Uterus (tissue), 4 donors: ENCODE results near the gene RNF144A. TPM values are rescaled to one million over a fixed set of nuclear protein-coding genes. Genes with fewer than 3 reads are reported as not detected.
"Not testable (repeated sequence)": the region's sequence is repeated elsewhere in the genome, so short reads cannot be mapped to it uniquely, and the experiment has no call there.

Experiments
- DNase-seq, 2 donors: peaks; one replicate each; pipeline ENCODE4 v3.0.0-alpha.2; 2019 to 2020
- H3K27ac ChIP-seq, 2 donors: fragments of 200-600 bp; sonication (generic); 1 replicate in 1 of 2; 2 replicates in 1 of 2; pipeline ENCODE4 v1.5.1; 2016 to 2018
- H3K27me3 ChIP-seq, 2 donors: fragments of 200-600 bp; sonication (generic); one replicate each; pipeline ENCODE4 v1.5.1; 2018 to 2019; ENCODE audit warnings: control low read depth in 1 of 2
- H3K36me3 ChIP-seq, 2 donors: fragments of 200-600 bp; sonication (generic); one replicate each; pipeline ENCODE4 v1.5.1; 2019; ENCODE audit warnings: control low read depth in 1 of 2
- H3K4me1 ChIP-seq, 2 donors: fragments of 200-600 bp; sonication (generic); one replicate each; pipeline ENCODE4 v1.5.1; 2018 to 2019; ENCODE audit warnings: control low read depth in 1 of 2
- H3K4me3 ChIP-seq, 2 donors: fragments of 200-600 bp; sonication (generic); 1 replicate in 1 of 2; 2 replicates in 1 of 2; pipeline ENCODE4 v1.5.1; 2018 to 2019; ENCODE audit warnings: mild to moderate bottlenecking in 1 of 2
- H3K9me3 ChIP-seq, 2 donors: fragments of 200-600 bp; sonication (generic); one replicate each; pipeline ENCODE4 v1.5.1; 2019; ENCODE audit warnings: control low read depth in 1 of 2
- CTCF ChIP-seq, 4 experiments: fragments of 200-600 bp in 2 of 4; fragments of 450-650 bp in 2 of 4; sonication (generic) in 2 of 4; IDR thresholded peaks; one replicate each; pipeline ENCODE4 v1.5.1; 2016 to 2019; ENCODE audit warnings: antibody characterized with exemption in 4 of 4, mild to moderate bottlenecking in 2 of 4, moderate library complexity in 1 of 4
- POLR2A ChIP-seq, 2 donors: fragments of 450-650 bp; IDR thresholded peaks; one replicate each; pipeline ENCODE4 v1.6.1; 2016; ENCODE audit warnings: antibody characterized with exemption in 2 of 2, mild to moderate bottlenecking in 1 of 2, moderate library complexity in 1 of 2
- intact Hi-C: fragments of 100-400 bp; cut with DNase I; formaldehyde crosslinking; loops from one replicate; pipeline ENCODE4 v1.15.1; 2023; ENCODE audit warnings: low total_unique reads
- total RNA-seq, 4 donors: library from RNA; depleted of rRNA in 3 of 4; stranded (reverse); fragments of >200 nt in 3 of 4; gene quantifications; one replicate each; pipeline versions ENCODE4 v1.1.0 to v1.2.4, GENCODE V29; 2014 to 2023
- donor health status: DM: yes; HTN: yes; CAD: no.

Gene RNF144A
- total RNA-seq, 4 donors from 2014 or later: 22.5 to 103 (median 63.0) TPM

GRCh38 chr2:6934758-6935651 lies 17.8 kb downstream of the RNF144A start:
- H3K36me3 ChIP-seq: no peaks in the 10 kb centered on the region
- no peak for DNase-seq
- H3K4me3 ChIP-seq: no peak overlapping the region
- H3K9me3 ChIP-seq: no peaks in the 10 kb centered on the region
- H3K27me3 ChIP-seq: no peaks in the 10 kb centered on the region
- no peak for TF ChIP-seq POLR2A (IDR thresholded peaks at IDR 0.05)
- TF ChIP-seq CTCF (IDR thresholded peaks at IDR 0.05): no peak
- H3K27ac ChIP-seq: no peak overlapping the region
- intact Hi-C loops: no loop called here
- no peaks in the 10 kb centered on the region for H3K4me1 ChIP-seq

GRCh38 chr2:6935652-6936020 lies 18.4 kb downstream of the RNF144A start:
- intact Hi-C loops, H3K4me1 ChIP-seq, H3K27me3 ChIP-seq, H3K36me3 ChIP-seq, H3K4me3 ChIP-seq, DNase-seq, H3K9me3 ChIP-seq, H3K27ac ChIP-seq: not testable (repeated sequence)

- intact Hi-C loops: no loop called here
- H3K36me3 ChIP-seq: no peaks in the 10 kb centered on the region
- no peaks in the 10 kb centered on the region for H3K9me3 ChIP-seq
- no peaks in the 10 kb centered on the region for H3K4me1 ChIP-seq
- TF ChIP-seq CTCF (IDR thresholded peaks at IDR 0.05) (no peak), POLR2A (IDR thresholded peaks at IDR 0.05) (no peak)
- H3K27me3 ChIP-seq: no peaks in the 10 kb centered on the region
- no peak overlapping the region for H3K4me3 ChIP-seq
- no peak overlapping the region for H3K27ac ChIP-seq
- DNase-seq: no peak
Observed at GRCh38 chr2:6937157-6937556, 19.9 kb downstream of the RNF144A start.

- no peaks in the 10 kb centered on the region for H3K36me3 ChIP-seq
- no peaks in the 10 kb centered on the region for H3K27me3 ChIP-seq
- H3K4me1 ChIP-seq: no peaks in the 10 kb centered on the region
- no peak overlapping the region for H3K4me3 ChIP-seq
- intact Hi-C loops: no loop called here
- DNase-seq: no peak
- TF ChIP-seq CTCF (IDR thresholded peaks at IDR 0.05): no peak
- TF ChIP-seq POLR2A (IDR thresholded peaks at IDR 0.05): no peak
- no peaks in the 10 kb centered on the region for H3K9me3 ChIP-seq
- H3K27ac ChIP-seq: no peak overlapping the region
Observed at GRCh38 chr2:6937582-6937981, 20.4 kb downstream of the RNF144A start.

- intact Hi-C loops: no loop called here
- Histone ChIP-seq H3K27me3 (no peaks in the 10 kb centered on the region), H3K4me3 (no peak overlapping the region), H3K36me3 (no peaks in the 10 kb centered on the region), H3K4me1 (peaks cover 0 to 3% of the 10 kb centered on the region in 2 donors), H3K27ac (no peak overlapping the region), H3K9me3 (no peaks in the 10 kb centered on the region)
- no peak for DNase-seq
- TF ChIP-seq CTCF (IDR thresholded peaks at IDR 0.05): no peak
- TF ChIP-seq POLR2A (IDR thresholded peaks at IDR 0.05): no peak
Observed at GRCh38 chr2:6939071-6939470, 21.9 kb downstream of the RNF144A start.
